HEK293 (cell line): ENCODE results near the gene CD37.

Experiments used
- EGR2 ChIP-seq: fragments of 450-650 bp; formaldehyde crosslinking; IDR thresholded peaks from 2 replicates; pipeline ENCODE4 v1.5.1; 2016; ENCODE audit warnings: low read depth, missing biosample characterization, missing genetic modification characterization
- GLI4 ChIP-seq: fragments of 450-650 bp; formaldehyde crosslinking; IDR thresholded peaks from 2 replicates; pipeline ENCODE4 v1.5.1; 2016; ENCODE audit warnings: missing biosample characterization, missing genetic modification characterization
- GLIS2 ChIP-seq: fragments of 450-650 bp; formaldehyde crosslinking; IDR thresholded peaks from 2 replicates; pipeline ENCODE4 v1.5.1; 2016; ENCODE audit warnings: missing biosample characterization, missing genetic modification characterization
- HOXA7 ChIP-seq: sonication (generic); formaldehyde crosslinking; IDR thresholded peaks from 2 replicates; pipeline ENCODE4 v1.8.1; 2022; ENCODE audit warnings: missing genetic modification reagents, borderline replicate concordance
- MYNN ChIP-seq: fragments of 450-650 bp; formaldehyde crosslinking; IDR thresholded peaks from 2 replicates; pipeline ENCODE4 v1.5.1; 2016; ENCODE audit warnings: missing biosample characterization, missing genetic modification characterization, borderline replicate concordance
- PRDM10 ChIP-seq: fragments of 450-650 bp; formaldehyde crosslinking; IDR thresholded peaks from 2 replicates; pipeline ENCODE4 v1.5.1; 2016; ENCODE audit warnings: missing biosample characterization, missing genetic modification characterization
- SETDB1 ChIP-seq: IDR thresholded peaks from one replicate; pipeline ENCODE4 v1.6.1; 2017; ENCODE audit warnings: mild to moderate bottlenecking, low read length, moderate library complexity, mixed read lengths; ENCODE audit not compliant: insufficient read length
- WT1 ChIP-seq: fragments of 450-650 bp; formaldehyde crosslinking; IDR thresholded peaks from 2 replicates; pipeline ENCODE4 v1.5.1; 2016; ENCODE audit warnings: missing biosample characterization, missing genetic modification characterization
- ZBTB10 ChIP-seq: fragments of 450-650 bp; formaldehyde crosslinking; IDR thresholded peaks from 2 replicates; pipeline ENCODE4 v1.5.1; 2016; ENCODE audit warnings: missing biosample characterization, missing genetic modification characterization
- ZBTB8A ChIP-seq: fragments of 450-650 bp; formaldehyde crosslinking; IDR thresholded peaks from 2 replicates; pipeline ENCODE4 v1.5.1; 2016; ENCODE audit warnings: missing biosample characterization, missing genetic modification characterization
- ZFHX2 ChIP-seq: fragments of 450-650 bp; formaldehyde crosslinking; conservative IDR thresholded peaks from 2 replicates; pipeline ENCODE4 v1.5.1; 2016; ENCODE audit warnings: missing biosample characterization, missing genetic modification characterization
- ZNF132 ChIP-seq: fragments of 450-650 bp; formaldehyde crosslinking; IDR thresholded peaks from 2 replicates; pipeline ENCODE4 v1.5.1; 2017; ENCODE audit warnings: missing biosample characterization, missing genetic modification characterization, borderline replicate concordance
- ZNF157 ChIP-seq: fragments of 450-650 bp; formaldehyde crosslinking; IDR thresholded peaks from 2 replicates; pipeline ENCODE4 v1.5.1; 2016; ENCODE audit warnings: missing biosample characterization, missing genetic modification characterization
- ZNF184 ChIP-seq: fragments of 450-650 bp; IDR thresholded peaks from 2 replicates; pipeline ENCODE4 v1.5.1; 2018; ENCODE audit warnings: missing biosample characterization, mild to moderate bottlenecking, missing genetic modification characterization
- ZNF202 ChIP-seq: fragments of 450-650 bp; formaldehyde crosslinking; IDR thresholded peaks from 2 replicates; pipeline ENCODE4 v1.5.1; 2016; ENCODE audit warnings: missing biosample characterization, missing genetic modification characterization, borderline replicate concordance
- ZNF239 ChIP-seq: fragments of 450-650 bp; formaldehyde crosslinking; IDR thresholded peaks from 2 replicates; pipeline ENCODE4 v1.5.1; 2016; ENCODE audit warnings: missing biosample characterization, missing genetic modification characterization
- ZNF274 ChIP-seq, 2 experiments: fragments of 200-500 bp in 1 of 2; fragments of 450-650 bp in 1 of 2; sonication (Bioruptor generic) in 1 of 2; formaldehyde crosslinking in 1 of 2; IDR thresholded peaks; 2 replicates each; pipeline versions ENCODE4 v1.5.1 to v1.6.1; 2014 to 2016; ENCODE audit warnings: borderline replicate concordance in 1 of 2, inconsistent platforms in 1 of 2, low read length in 1 of 2, missing biosample characterization in 1 of 2, missing genetic modification characterization in 1 of 2
- ZNF311 ChIP-seq: fragments of 450-650 bp; formaldehyde crosslinking; IDR thresholded peaks from 2 replicates; pipeline ENCODE4 v1.5.1; 2017; ENCODE audit warnings: missing biosample characterization, missing genetic modification characterization, borderline replicate concordance
- ZNF335 ChIP-seq: fragments of 450-650 bp; formaldehyde crosslinking; conservative IDR thresholded peaks from 2 replicates; pipeline ENCODE4 v1.5.1; 2016; ENCODE audit warnings: missing biosample characterization, missing genetic modification characterization
- ZNF341 ChIP-seq: fragments of 450-650 bp; formaldehyde crosslinking; IDR thresholded peaks from 2 replicates; pipeline ENCODE4; 2016; ENCODE audit warnings: low read depth, missing biosample characterization, missing genetic modification characterization
- ZNF366 ChIP-seq: fragments of 450-650 bp; formaldehyde crosslinking; conservative IDR thresholded peaks from 2 replicates; pipeline ENCODE4 v1.5.1; 2016; ENCODE audit warnings: missing biosample characterization, missing genetic modification characterization
- ZNF398 ChIP-seq: fragments of 450-650 bp; formaldehyde crosslinking; IDR thresholded peaks from 2 replicates; pipeline ENCODE4 v1.5.1; 2017; ENCODE audit warnings: missing biosample characterization, missing genetic modification characterization
- ZNF514 ChIP-seq: fragments of 450-650 bp; formaldehyde crosslinking; IDR thresholded peaks from 2 replicates; pipeline ENCODE4 v1.5.1; 2016; ENCODE audit warnings: missing biosample characterization, missing genetic modification characterization
- ZNF544 ChIP-seq: fragments of 450-650 bp; formaldehyde crosslinking; IDR thresholded peaks from 2 replicates; pipeline ENCODE4 v1.5.0; 2017; ENCODE audit warnings: missing biosample characterization, missing genetic modification characterization
- ZNF549 ChIP-seq: fragments of 450-650 bp; IDR thresholded peaks from 2 replicates; pipeline ENCODE4 v1.5.1; 2018; ENCODE audit warnings: missing biosample characterization, missing genetic modification characterization, mild to moderate bottlenecking, inconsistent platforms, moderate library complexity
- ZNF560 ChIP-seq: fragments of 450-650 bp; formaldehyde crosslinking; IDR thresholded peaks from 2 replicates; pipeline ENCODE4 v1.5.1; 2017; ENCODE audit warnings: missing biosample characterization, missing genetic modification characterization, borderline replicate concordance
- ZNF561 ChIP-seq: fragments of 450-650 bp; IDR thresholded peaks from 2 replicates; pipeline ENCODE4 v1.5.1; 2018; ENCODE audit warnings: missing biosample characterization, missing genetic modification characterization, borderline replicate concordance
- ZNF596 ChIP-seq: fragments of 450-650 bp; IDR thresholded peaks from 2 replicates; pipeline ENCODE4 v1.5.0; 2018; ENCODE audit warnings: missing biosample characterization, mild to moderate bottlenecking, missing genetic modification characterization, moderate library complexity
- ZNF621 ChIP-seq: fragments of 450-650 bp; formaldehyde crosslinking; IDR thresholded peaks from 2 replicates; pipeline ENCODE4 v1.5.1; 2017; ENCODE audit warnings: missing biosample characterization, missing genetic modification characterization
- ZNF626 ChIP-seq: fragments of 450-650 bp; sonication (Bioruptor Pico); formaldehyde crosslinking; IDR thresholded peaks from 2 replicates; pipeline ENCODE4 v1.5.1; 2018; ENCODE audit warnings: missing biosample characterization, missing genetic modification characterization, inconsistent platforms
- ZNF629 ChIP-seq: fragments of 450-650 bp; formaldehyde crosslinking; IDR thresholded peaks from 2 replicates; pipeline ENCODE4 v1.5.1; 2017; ENCODE audit warnings: missing biosample characterization, missing genetic modification characterization
- ZNF664 ChIP-seq: fragments of 450-650 bp; formaldehyde crosslinking; IDR thresholded peaks from 2 replicates; pipeline ENCODE4 v1.5.1; 2016; ENCODE audit warnings: missing biosample characterization, missing genetic modification characterization
- ZNF707 ChIP-seq: fragments of 450-650 bp; formaldehyde crosslinking; IDR thresholded peaks from 2 replicates; pipeline ENCODE4 v1.5.1; 2016; ENCODE audit warnings: missing biosample characterization, missing genetic modification characterization
- ZNF76 ChIP-seq: fragments of 450-650 bp; formaldehyde crosslinking; IDR thresholded peaks from 2 replicates; pipeline ENCODE4; 2016; ENCODE audit warnings: low read depth, missing biosample characterization, missing genetic modification characterization, borderline replicate concordance

The CD37 gene

GRCh38 chr19:49361438-49362047 is 26.3 kb downstream of the CD37 start (continued):
- TF ChIP-seq ZBTB10 (tag by site-specific recombination): no peak
- TF ChIP-seq ZNF202 (tag by site-specific recombination): no peak
- TF ChIP-seq ZBTB8A (tag by site-specific recombination): no peak
- TF ChIP-seq ZNF311 (tag by site-specific recombination): no peak
- no peak for TF ChIP-seq GLI4 (tag by site-specific recombination)
- no peak for TF ChIP-seq GLIS2 (tag by site-specific recombination)
- TF ChIP-seq MYNN (tag by site-specific recombination): no peak
- TF ChIP-seq ZNF544 (tag by site-specific recombination): no peak
- TF ChIP-seq ZNF184: no peak
- no peak for TF ChIP-seq ZNF549 (tag by site-specific recombination)
- TF ChIP-seq ZNF132 (tag by site-specific recombination): no peak
- no peak for TF ChIP-seq ZNF514 (tag by site-specific recombination)
- no peak for TF ChIP-seq ZNF157 (tag by site-specific recombination)
- no peak for TF ChIP-seq SETDB1
- no peak for TF ChIP-seq HOXA7 (CRISPR knock-in tag)
- TF ChIP-seq ZNF664 (tag by site-specific recombination): no peak
- no peak for TF ChIP-seq ZNF621 (tag by site-specific recombination)
- TF ChIP-seq ZNF274 (IDR thresholded peaks at IDR 0.05; ENCODE audit: low read length): no peak
- no peak for TF ChIP-seq ZNF274 (tag by site-specific recombination; IDR thresholded peaks at IDR 0.05; ENCODE audit: borderline replicate concordance)
- TF ChIP-seq ZFHX2 (tag by site-specific recombination): peak; percentile 17; the same call in 1 of the 2 replicates
- TF ChIP-seq ZNF629 (tag by site-specific recombination): no peak
- TF ChIP-seq ZNF239 (tag by site-specific recombination): no peak
- TF ChIP-seq ZNF596: no peak
- 0 out of 2 replicates have a peak, but pooled peaks have one; percentile 30 for TF ChIP-seq ZNF341 (tag by site-specific recombination)
- TF ChIP-seq ZNF398 (tag by site-specific recombination): no peak
- TF ChIP-seq WT1 (tag by site-specific recombination): peak; percentile 52
- peak; percentile 52 for TF ChIP-seq PRDM10 (tag by site-specific recombination)
- TF ChIP-seq ZNF626 (tag by site-specific recombination): no peak
- no peak for TF ChIP-seq ZNF366 (tag by site-specific recombination)
- no peak for TF ChIP-seq ZNF707 (tag by site-specific recombination)
- TF ChIP-seq ZNF561 (tag by site-specific recombination): peak; percentile 36; the same call in 1 of the 2 replicates
- TF ChIP-seq EGR2 (tag by site-specific recombination): 0 out of 2 replicates have a peak, but pooled peaks have one; percentile 31
- peak; percentile 97 for TF ChIP-seq ZNF335 (tag by site-specific recombination)
- peak; percentile 80; the same call in 1 of the 2 replicates for TF ChIP-seq ZNF76 (tag by site-specific recombination)
- TF ChIP-seq ZNF560: no peak
